ENCODE measurements around the gene TICRR. TPM values are rescaled to one million over a fixed set of nuclear protein-coding genes. Genes with fewer than 3 reads are reported as not detected.
A peak's percentile ranks its signal among the peaks of the same experiment; 100 is the strongest.

TICRR gene
- total RNA-seq, 1 experiment from 2014 or later, result 23.6 TPM

DNA sequence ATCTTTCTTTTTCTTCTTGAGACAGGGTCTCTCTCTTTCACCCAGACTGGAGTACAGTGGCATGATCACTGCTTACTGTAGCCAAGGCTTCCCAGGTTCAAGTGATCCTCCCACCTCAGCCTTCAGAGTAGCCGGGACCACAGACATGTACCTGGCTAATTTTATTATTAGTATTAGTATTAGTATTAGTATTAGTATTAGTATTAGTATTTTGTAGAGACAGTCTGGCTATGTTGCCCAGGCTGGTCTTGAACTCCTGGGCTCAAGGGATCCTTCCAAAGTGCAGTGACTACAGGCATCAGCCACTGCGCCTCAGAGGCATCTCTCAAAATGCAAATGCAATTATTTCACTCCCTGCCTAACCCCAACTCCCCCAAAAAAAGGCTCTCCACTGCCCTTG, 78.3 kb downstream of the TICRR start:
- no peaks in the 10 kb centered on the region for H3K9me2 ChIP-seq (ENCODE audit: insufficient read depth)
- peak overlapping the region; percentile 96; the same call in 1 of the 2 replicates for H3K4me3 ChIP-seq
- ChIA-PET CTCF (no interaction called here), POLR2A (ENCODE audit: unreplicated experiment) (no interaction called here)
- H2AFZ ChIP-seq, result no peak overlapping the region
- H3F3A ChIP-seq (ENCODE audit: insufficient read depth, low read depth), result peaks cover 29% of the 10 kb centered on the region
- no peaks in the 10 kb centered on the region for H4K20me1 ChIP-seq (ENCODE audit: insufficient read depth)
- peaks cover 9% of the 10 kb centered on the region for H3K4me1 ChIP-seq (replicated peaks; ENCODE audit: insufficient read depth)
- no peaks in the 10 kb centered on the region for H3K27me3 ChIP-seq (ENCODE audit: insufficient read depth, low read depth)
- no peak for TF ChIP-seq EZH2 (IDR thresholded peaks at IDR 0.05; ENCODE audit: low read depth)
- TF ChIP-seq, protein P1, sequence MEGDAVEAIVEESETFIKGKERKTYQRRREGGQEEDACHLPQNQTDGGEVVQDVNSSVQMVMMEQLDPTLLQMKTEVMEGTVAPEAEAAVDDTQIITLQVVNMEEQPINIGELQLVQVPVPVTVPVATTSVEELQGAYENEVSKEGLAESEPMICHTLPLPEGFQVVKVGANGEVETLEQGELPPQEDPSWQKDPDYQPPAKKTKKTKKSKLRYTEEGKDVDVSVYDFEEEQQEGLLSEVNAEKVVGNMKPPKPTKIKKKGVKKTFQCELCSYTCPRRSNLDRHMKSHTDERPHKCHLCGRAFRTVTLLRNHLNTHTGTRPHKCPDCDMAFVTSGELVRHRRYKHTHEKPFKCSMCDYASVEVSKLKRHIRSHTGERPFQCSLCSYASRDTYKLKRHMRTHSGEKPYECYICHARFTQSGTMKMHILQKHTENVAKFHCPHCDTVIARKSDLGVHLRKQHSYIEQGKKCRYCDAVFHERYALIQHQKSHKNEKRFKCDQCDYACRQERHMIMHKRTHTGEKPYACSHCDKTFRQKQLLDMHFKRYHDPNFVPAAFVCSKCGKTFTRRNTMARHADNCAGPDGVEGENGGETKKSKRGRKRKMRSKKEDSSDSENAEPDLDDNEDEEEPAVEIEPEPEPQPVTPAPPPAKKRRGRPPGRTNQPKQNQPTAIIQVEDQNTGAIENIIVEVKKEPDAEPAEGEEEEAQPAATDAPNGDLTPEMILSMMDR (conservative IDR thresholded peaks at IDR 0.05), result no peak
- no peak for DNase-seq
- peak overlapping the region; percentile 34; the same call in 1 of the 2 replicates for H3K27ac ChIP-seq
- BruUV-seq (replicated peaks), result no TSS peak
- intact Hi-C loops (cut with micrococcal nuclease; ENCODE audit: unreplicated experiment), result no loop called here
- peaks cover 16% of the 10 kb centered on the region for H3K79me2 ChIP-seq (ENCODE audit: low read depth)
- H3K36me3 ChIP-seq (ENCODE audit: low read depth), result peaks cover 13% of the 10 kb centered on the region; the same call in 1 of the 2 replicates
- no peaks in the 10 kb centered on the region for H3K9me3 ChIP-seq (ENCODE audit: insufficient read depth, low read depth)
- peak overlapping the region; percentile 92 for H3K4me2 ChIP-seq

DNA sequence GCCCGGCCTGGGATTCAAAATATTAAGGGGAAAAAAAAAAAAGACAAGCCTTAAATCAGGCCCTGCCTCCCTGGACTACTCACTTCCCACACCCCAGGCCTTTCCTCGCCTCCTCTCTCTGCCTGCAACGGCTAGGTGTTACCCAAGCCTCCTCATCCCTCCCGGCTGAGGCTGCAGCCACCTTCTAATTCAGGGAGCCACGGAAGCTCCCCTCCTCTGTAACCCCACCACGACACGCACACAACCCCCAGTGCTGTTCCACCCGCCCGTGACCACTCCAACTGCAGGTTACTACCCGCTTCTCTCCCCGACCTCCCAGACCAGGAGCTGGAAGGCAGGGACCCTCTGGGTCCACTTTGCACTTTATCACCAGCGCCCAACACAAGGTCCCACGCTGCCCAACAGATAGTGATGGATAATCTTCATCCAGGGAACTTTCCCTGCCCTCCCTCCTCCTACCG, 79.1 kb downstream of the TICRR start:
- H3K9me2 ChIP-seq (ENCODE audit: insufficient read depth), result no peaks in the 10 kb centered on the region
- peak; percentile 30 to 70 for DNase-seq
- peak overlapping the region; percentile 96 for H3K4me3 ChIP-seq
- peak overlapping the region; percentile 92 for H3K4me2 ChIP-seq
- BruUV-seq (replicated peaks), result no TSS peak
- no peaks in the 10 kb centered on the region for H3K27me3 ChIP-seq (ENCODE audit: insufficient read depth, low read depth)
- H3K27ac ChIP-seq, result 0 out of 2 replicates have a peak overlapping the region, but pooled peaks have one; percentile 11
- CTCF ChIA-PET, result interaction anchor here (0.6 kb wide), 1 partner anchor 80 kb away, joined by 6 read pairs; no protein-coding TSS in a partner anchor
- no peaks in the 10 kb centered on the region for H3K9me3 ChIP-seq (ENCODE audit: insufficient read depth, low read depth)
- peaks cover 9% of the 10 kb centered on the region for H3K4me1 ChIP-seq (replicated peaks; ENCODE audit: insufficient read depth)
- peaks cover 29% of the 10 kb centered on the region for H3F3A ChIP-seq (ENCODE audit: insufficient read depth, low read depth)
- POLR2A ChIA-PET (ENCODE audit: unreplicated experiment), result no interaction called here
- intact Hi-C loops (cut with micrococcal nuclease; ENCODE audit: unreplicated experiment), result no loop called here
- H2AFZ ChIP-seq, result peak overlapping the region; percentile 81
- no peaks in the 10 kb centered on the region for H4K20me1 ChIP-seq (ENCODE audit: insufficient read depth)
- no peak for TF ChIP-seq EZH2 (IDR thresholded peaks at IDR 0.05; ENCODE audit: low read depth)
- TF ChIP-seq, protein P1 (conservative IDR thresholded peaks at IDR 0.05), result no peak
- peaks cover 10% of the 10 kb centered on the region; the same call in 1 of the 2 replicates for H3K36me3 ChIP-seq (ENCODE audit: low read depth)
- H3K79me2 ChIP-seq (ENCODE audit: low read depth), result peaks cover 16% of the 10 kb centered on the region

DNA sequence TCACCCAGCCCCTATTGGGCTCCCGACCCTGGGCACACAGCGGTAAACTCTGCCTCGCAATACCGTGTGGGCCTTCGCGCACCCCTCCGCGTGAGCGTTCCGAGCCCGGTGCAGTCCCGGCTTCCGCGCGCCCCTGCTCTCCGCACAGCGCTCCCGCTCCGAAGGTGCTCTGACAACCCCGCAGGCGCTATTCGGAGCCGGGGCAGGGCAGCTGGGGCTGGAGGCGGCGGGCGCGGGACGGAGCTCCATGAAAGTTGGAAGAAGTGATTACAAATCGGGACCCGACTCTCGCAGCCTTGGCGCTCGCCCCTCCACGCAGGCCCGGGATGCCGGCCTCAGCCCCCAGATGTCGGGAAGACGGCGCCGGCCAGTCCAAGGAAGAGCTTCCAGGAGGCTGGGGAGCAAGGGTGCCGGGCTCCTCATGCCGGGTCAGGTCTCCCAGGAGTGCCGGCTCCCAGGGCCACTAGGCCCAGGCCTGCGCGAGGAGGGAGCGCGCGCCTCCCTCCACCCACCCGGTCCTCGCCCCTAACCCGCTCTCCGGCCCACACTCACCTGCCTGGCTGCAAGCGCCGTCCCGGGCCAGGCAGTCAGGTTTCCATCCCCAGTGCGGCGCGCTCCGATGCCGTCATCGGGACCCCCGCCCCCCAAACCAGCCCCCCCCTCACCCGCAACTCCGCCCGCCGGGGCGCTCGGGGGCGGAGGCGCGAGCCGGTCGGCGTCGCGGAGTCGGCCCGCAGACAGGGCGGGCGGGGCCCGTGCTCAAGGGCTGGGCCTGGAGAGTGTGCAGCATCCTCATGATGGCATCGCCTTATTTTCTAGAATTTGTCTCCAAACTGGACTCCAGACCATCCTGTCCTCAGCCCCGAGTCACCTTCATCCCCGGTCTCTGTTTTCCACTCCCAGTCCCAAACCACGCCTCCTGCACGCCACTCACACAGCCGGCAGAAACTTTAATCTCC, 79.9 kb downstream of the TICRR start, which contains the start of gene KIF7:
Gene KIF7 (minus strand): TSS at position 621 of the 959 bp plus-strand sequence. CDS start 2,537 bp downstream, outside the sequence.
- Histone ChIP-seq H3K27me3 (ENCODE audit: insufficient read depth, low read depth) (no peaks in the 10 kb centered on the region), H3K9me2 (ENCODE audit: insufficient read depth) (no peaks in the 10 kb centered on the region), H3K4me1 (replicated peaks; ENCODE audit: insufficient read depth) (peaks cover 9% of the 10 kb centered on the region), H3K27ac (peak within 1 kb of the TSS; percentile 12; the same call in 1 of the 2 replicates), H3F3A (ENCODE audit: insufficient read depth, low read depth) (peaks cover 29% of the 10 kb centered on the region), H3K4me3 (peak within 1 kb of the TSS; percentile 96), H4K20me1 (ENCODE audit: insufficient read depth) (no peaks in the 10 kb centered on the region), H3K36me3 (ENCODE audit: low read depth) (0 out of 2 replicates have a peak, but pooled peaks cover 8% of the 10 kb centered on the region), H3K9me3 (ENCODE audit: insufficient read depth, low read depth) (no peaks in the 10 kb centered on the region), H3K4me2 (peak within 1 kb of the TSS; percentile 92), H2AFZ (peak within 1 kb of the TSS; percentile 81), H3K79me2 (ENCODE audit: low read depth) (peaks cover 16% of the 10 kb centered on the region)
- intact Hi-C loops (cut with micrococcal nuclease; ENCODE audit: unreplicated experiment), result loop anchor here (5.0 kb wide), 1 partner anchor 87 kb away; no protein-coding TSS in a partner anchor
- no TSS peak for BruUV-seq (replicated peaks)
- ChIA-PET POLR2A (ENCODE audit: unreplicated experiment) (no interaction called here), CTCF (interaction anchor here (0.6 kb wide), 1 partner anchor 80 kb away, joined by 6 read pairs; no protein-coding TSS in a partner anchor)
- TF ChIP-seq EZH2 (IDR thresholded peaks at IDR 0.05; ENCODE audit: low read depth), result no peak
- TF ChIP-seq, protein P1 (conservative IDR thresholded peaks at IDR 0.05), result no peak
- peak; percentile 39 to 44 for DNase-seq
